Liver (tissue), 3 donors: ENCODE results near the gene BICDL2.

Experiments used
- CTCF ChIP-seq: fragments of 150-350 bp; IDR thresholded peaks from 2 replicates; pipeline ENCODE4 v1.5.1; 2017; ENCODE audit warnings: improper control_type of control experiment, low read depth, low read length; ENCODE audit not compliant: missing input control
- JUND ChIP-seq, 2 donors: IDR thresholded peaks; 2 replicates each; pipeline ENCODE4 v1.6.1; 2016; ENCODE audit warnings: antibody characterized with exemption in 2 of 2
- TAF1 ChIP-seq: conservative IDR thresholded peaks from 2 replicates; pipeline ENCODE4 v1.6.1; 2016; ENCODE audit warnings: antibody characterized with exemption, mild to moderate bottlenecking
- donor health status: healthy.
- donor health status: healthy.

GRCh38 chr16:3073448-3073847 lies 36.7 kb upstream of the BICDL2 start:
- TF ChIP-seq CTCF = no peak
- no peak for TF ChIP-seq TAF1
- no peak for TF ChIP-seq JUND (IDR thresholded peaks at IDR 0.05)
